ENCODE results near the gene ASIC4. TPM values are rescaled to one million over a fixed set of nuclear protein-coding genes. Genes with fewer than 3 reads are reported as not detected.

ASIC4 gene
- total and polyA plus RNA-seq, 2 of the 13 experiments (the other 11 are each of a cell fraction or from before 2014, with no cell fraction given), result 0.03 TPM; not detected in 1

GRCh38 chr2:219530048-219530963 is 16.0 kb downstream of the ASIC4 start (continued):
- TF ChIP-seq TEF (CRISPR knock-in tag; IDR thresholded peaks at IDR 0.05) (no peak), ZNF782 (CRISPR knock-in tag; IDR thresholded peaks at IDR 0.05; ENCODE audit: borderline replicate concordance) (peak; percentile 69; the same call in 1 of the 2 replicates), PITX1 (CRISPR knock-in tag; IDR thresholded peaks at IDR 0.05) (peak; percentile 90), SUZ12 (IDR thresholded peaks at IDR 0.05; ENCODE audit: low read depth, low read length) (peak; percentile 36; the same call in 1 of the 2 replicates), SRSF9 (IDR thresholded peaks at IDR 0.05; ENCODE audit: borderline replicate concordance, insufficient read depth, low read depth, low read length, poor library complexity, severe bottlenecking) (no peak), TEAD3 (CRISPR knock-in tag; optimal IDR thresholded peaks at IDR 0.05; ENCODE audit: borderline replicate concordance) (peak; percentile 8), U2AF2 (IDR thresholded peaks at IDR 0.05; ENCODE audit: low read depth, low read length) (0 out of 2 replicates have a peak, but pooled peaks have one; percentile 33), ZNF333 (CRISPR knock-in tag; IDR thresholded peaks at IDR 0.05; ENCODE audit: borderline replicate concordance) (no peak), ARID5B (CRISPR knock-in tag; IDR thresholded peaks at IDR 0.05) (no peak), SALL2 (CRISPR knock-in tag; IDR thresholded peaks at IDR 0.05) (0 out of 2 replicates have a peak, but pooled peaks have one; percentile 38), ARID3A (IDR thresholded peaks at IDR 0.05; ENCODE audit: low read depth, low read length) (no peak), SMAD3 (CRISPR knock-in tag; IDR thresholded peaks at IDR 0.05) (peak; percentile 85; the same call in 1 of the 2 replicates), NFE2 (CRISPR knock-in tag; IDR thresholded peaks at IDR 0.05) (no peak), ZNF687 (CRISPR knock-in tag; IDR thresholded peaks at IDR 0.05) (peak; percentile 62), ZNF891 (CRISPR knock-in tag; IDR thresholded peaks at IDR 0.05) (peak; percentile 63; the same call in 1 of the 2 replicates), ZNF256 (CRISPR knock-in tag; conservative IDR thresholded peaks at IDR 0.05) (0 out of 2 replicates have a peak, but pooled peaks have one; percentile 16), RAD21 (CRISPR knock-in tag; IDR thresholded peaks at IDR 0.05) (peak; percentile 100), PCBP1 (IDR thresholded peaks at IDR 0.05; ENCODE audit: borderline replicate concordance, low read depth, low read length) (peak; percentile 84; the same call in 1 of the 2 replicates)

Data from HepG2 (cell line).